Measurements from ENCODE around the gene ARVCF. TPM values are rescaled to one million over a fixed set of nuclear protein-coding genes. Genes with fewer than 3 reads are reported as not detected.

Gene ARVCF
- total RNA-seq, 1 experiment from 2014 or later, result 219 TPM

GRCh38 chr22:19973551-19974267 lies 42.9 kb downstream of the ARVCF start:
- no peak for DNase-seq (ENCODE audit: low spot score)

- DNase-seq (ENCODE audit: low spot score), result no peak
These were observed 43.7 kb downstream of the ARVCF start for GRCh38 chr22:19972652-19973550.

- DNase-seq (ENCODE audit: low spot score), result no peak
These were observed 44.4 kb downstream of the ARVCF start for GRCh38 chr22:19972251-19972650.

GRCh38 chr22:19971276-19972124 lies 45.1 kb downstream of the ARVCF start:
- DNase-seq (ENCODE audit: low spot score), result no peak

GRCh38 chr22:19970479-19971275 lies 45.9 kb downstream of the ARVCF start:
- peak; percentile 96 for DNase-seq (ENCODE audit: low spot score)

GRCh38 chr22:19970031-19970478 lies 46.6 kb downstream of the ARVCF start:
- DNase-seq (ENCODE audit: low spot score), result no peak

GRCh38 chr22:19969141-19969928 lies 47.3 kb downstream of the ARVCF start:
- DNase-seq (ENCODE audit: low spot score), result no peak

GRCh38 chr22:19968450-19968891 lies 48.2 kb downstream of the ARVCF start:
- no peak for DNase-seq (ENCODE audit: low spot score)

GRCh38 chr22:19967850-19968449 lies 48.7 kb downstream of the ARVCF start:
- no peak for DNase-seq (ENCODE audit: low spot score)

GRCh38 chr22:19966908-19967750 lies 49.5 kb downstream of the ARVCF start:
- no peak for DNase-seq (ENCODE audit: low spot score)

- DNase-seq (ENCODE audit: low spot score), result peak; percentile 44
These were observed 50.6 kb downstream of the ARVCF start for GRCh38 chr22:19965771-19966709.

- no peak for DNase-seq (ENCODE audit: low spot score)
These were observed 51.8 kb downstream of the ARVCF start for GRCh38 chr22:19964701-19965386.

GRCh38 chr22:19963863-19964642 lies 52.6 kb downstream of the ARVCF start:
- no peak for DNase-seq (ENCODE audit: low spot score)

- peak; percentile 100 for DNase-seq (ENCODE audit: low spot score)
These were observed 53.5 kb downstream of the ARVCF start for GRCh38 chr22:19962909-19963806.

Measured in HT-29 (cell line).